T-helper 17 cell (primary cell): ENCODE measurements around the gene ICOS. TPM values are rescaled to one million over a fixed set of nuclear protein-coding genes. Genes with fewer than 3 reads are reported as not detected.
A peak's percentile ranks its signal among the peaks of the same experiment; 100 is the strongest.

Experiments used
- ATAC-seq: fragments of 150-1000 bp; cut with Tn5 transposase; 2 replicates; pipeline ENCODE4 v1.10.0; 2021; ENCODE audit warnings: mild to moderate bottlenecking, moderate library complexity
- DNase-seq, 3 donors: peaks; one replicate each; pipeline versions ENCODE4 v3.0.0 to v3.0.0-alpha.2; 2020 to 2021
- H3K9me3 ChIP-seq: one replicate; pipeline ENCODE4 v1.7.0; 2013; ENCODE audit warnings: low read length, mild to moderate bottlenecking; ENCODE audit not compliant: control insufficient read depth, poor library complexity, severe bottlenecking
- H3K27ac Mint-ChIP-seq: one replicate; pipeline ENCODE4 v1.8.0; 2022; ENCODE audit warnings: mild to moderate bottlenecking, moderate library complexity, mixed read lengths
- H3K27me3 Mint-ChIP-seq: one replicate; pipeline ENCODE4 v1.8.0; 2022; ENCODE audit warnings: mixed read lengths
- H3K36me3 Mint-ChIP-seq: one replicate; pipeline ENCODE4 v1.8.0; 2022; ENCODE audit warnings: low read depth, mixed read lengths
- H3K4me1 Mint-ChIP-seq: one replicate; pipeline ENCODE4 v1.8.0; 2022; ENCODE audit warnings: mild to moderate bottlenecking, mixed read lengths
- H3K4me3 Mint-ChIP-seq: one replicate; pipeline ENCODE4 v1.8.0; 2022; ENCODE audit warnings: mild to moderate bottlenecking, moderate library complexity, mixed read lengths
- total RNA-seq, 4 donors: library from RNA in 2 of 4; stranded (reverse) in 2 of 4; gene quantifications; one replicate each; pipeline ENCODE4 v1.2.3 and lab custom pipeline; 2022 to 2026

ICOS gene
- total RNA-seq, 2 donors from 2014 or later = 71.5 to 122 TPM

GRCh38 chr2:203905656-203906055 lies 30.9 kb upstream of the ICOS start:
- no peaks in the 10 kb centered on the region for H3K9me3 ChIP-seq
- DNase-seq = no peak
- H3K36me3 Mint-ChIP-seq = no peaks in the 10 kb centered on the region
- H3K27ac Mint-ChIP-seq = no peak overlapping the region
- no peak for ATAC-seq
- H3K4me3 Mint-ChIP-seq = no peak overlapping the region
- H3K27me3 Mint-ChIP-seq = no peaks in the 10 kb centered on the region
- H3K4me1 Mint-ChIP-seq = peaks cover 11% of the 10 kb centered on the region

GRCh38 chr2:203908066-203908796 lies 28.3 kb upstream of the ICOS start:
- no peak for DNase-seq
- H3K4me1 Mint-ChIP-seq = peaks cover 11% of the 10 kb centered on the region
- peak; percentile 64 for ATAC-seq
- no peak overlapping the region for H3K4me3 Mint-ChIP-seq
- H3K9me3 ChIP-seq = no peaks in the 10 kb centered on the region
- H3K27me3 Mint-ChIP-seq = no peaks in the 10 kb centered on the region
- H3K36me3 Mint-ChIP-seq = no peaks in the 10 kb centered on the region
- peak overlapping the region; percentile 51 for H3K27ac Mint-ChIP-seq

- no peaks in the 10 kb centered on the region for H3K27me3 Mint-ChIP-seq
- H3K27ac Mint-ChIP-seq = peak overlapping the region; percentile 51
- DNase-seq = no peak
- peak; percentile 5 for ATAC-seq
- H3K36me3 Mint-ChIP-seq = no peaks in the 10 kb centered on the region
- H3K4me1 Mint-ChIP-seq = peaks cover 12% of the 10 kb centered on the region
- H3K9me3 ChIP-seq = no peaks in the 10 kb centered on the region
- peak overlapping the region; percentile 80 for H3K4me3 Mint-ChIP-seq
Measured at GRCh38 chr2:203908797-203909185, 27.8 kb upstream of the ICOS start.

GRCh38 chr2:203909261-203909967 lies 27.1 kb upstream of the ICOS start:
- no peak for DNase-seq
- H3K27ac Mint-ChIP-seq = peak overlapping the region; percentile 51
- peak; percentile 80 for ATAC-seq
- no peaks in the 10 kb centered on the region for H3K36me3 Mint-ChIP-seq
- H3K27me3 Mint-ChIP-seq = peaks cover 6% of the 10 kb centered on the region
- H3K4me3 Mint-ChIP-seq = peak overlapping the region; percentile 80
- H3K4me1 Mint-ChIP-seq = peaks cover 18% of the 10 kb centered on the region
- no peaks in the 10 kb centered on the region for H3K9me3 ChIP-seq

GRCh38 chr2:203909974-203910373 lies 26.6 kb upstream of the ICOS start:
- H3K4me1 Mint-ChIP-seq = peaks cover 23% of the 10 kb centered on the region
- peak overlapping the region; percentile 51 for H3K27ac Mint-ChIP-seq
- no peaks in the 10 kb centered on the region for H3K9me3 ChIP-seq
- no peaks in the 10 kb centered on the region for H3K36me3 Mint-ChIP-seq
- H3K4me3 Mint-ChIP-seq = no peak overlapping the region
- H3K27me3 Mint-ChIP-seq = peaks cover 8% of the 10 kb centered on the region
- no peak for ATAC-seq
- no peak for DNase-seq

GRCh38 chr2:203913947-203914346 lies 22.6 kb upstream of the ICOS start:
- Mint-ChIP-seq H3K27me3 (peaks cover 8% of the 10 kb centered on the region), H3K27ac (peak overlapping the region; percentile 90), H3K4me1 (peaks cover 39% of the 10 kb centered on the region), H3K36me3 (no peaks in the 10 kb centered on the region), H3K4me3 (peak overlapping the region; percentile 77)
- ATAC-seq = peak; percentile 28
- no peaks in the 10 kb centered on the region for H3K9me3 ChIP-seq
- DNase-seq = no peak

GRCh38 chr2:203914546-203915182 lies 21.9 kb upstream of the ICOS start:
- H3K36me3 Mint-ChIP-seq = no peaks in the 10 kb centered on the region

GRCh38 chr2:203915256-203915655 lies 21.3 kb upstream of the ICOS start:
- peak overlapping the region; percentile 90 for H3K27ac Mint-ChIP-seq

More at GRCh38 chr2:203914546-203915182, 21.9 kb upstream of the ICOS start:
- H3K9me3 ChIP-seq = no peaks in the 10 kb centered on the region
- Mint-ChIP-seq H3K27ac (peak overlapping the region; percentile 90), H3K4me3 (peak overlapping the region; percentile 77), H3K4me1 (peaks cover 33% of the 10 kb centered on the region), H3K27me3 (peaks cover 8% of the 10 kb centered on the region)
- ATAC-seq (peak; percentile 81), DNase-seq (no peak)

GRCh38 chr2:203916756-203917155 lies 19.8 kb upstream of the ICOS start:
- ATAC-seq (no peak), DNase-seq (no peak)
- Mint-ChIP-seq H3K27me3 (peaks cover 8% of the 10 kb centered on the region), H3K4me3 (peak overlapping the region; percentile 9), H3K27ac (no peak overlapping the region), H3K4me1 (peaks cover 33% of the 10 kb centered on the region), H3K36me3 (no peaks in the 10 kb centered on the region)
- H3K9me3 ChIP-seq = no peaks in the 10 kb centered on the region

More at GRCh38 chr2:203915256-203915655, 21.3 kb upstream of the ICOS start:
- DNase-seq = no peak
- Mint-ChIP-seq H3K27me3 (peaks cover 8% of the 10 kb centered on the region), H3K4me1 (peaks cover 33% of the 10 kb centered on the region), H3K36me3 (no peaks in the 10 kb centered on the region), H3K4me3 (peak overlapping the region; percentile 77)
- no peak for ATAC-seq
- H3K9me3 ChIP-seq = no peaks in the 10 kb centered on the region

GRCh38 chr2:203918264-203918663 lies 18.3 kb upstream of the ICOS start:
- Mint-ChIP-seq H3K4me3 (no peak overlapping the region), H3K4me1 (peaks cover 33% of the 10 kb centered on the region), H3K36me3 (peaks cover 2% of the 10 kb centered on the region), H3K27me3 (peaks cover 8% of the 10 kb centered on the region), H3K27ac (peak overlapping the region; percentile 63)
- DNase-seq = no peak
- ATAC-seq = no peak
- no peaks in the 10 kb centered on the region for H3K9me3 ChIP-seq

GRCh38 chr2:203918839-203919238 lies 17.7 kb upstream of the ICOS start:
- Mint-ChIP-seq H3K27ac (peak overlapping the region; percentile 63), H3K36me3 (peaks cover 2% of the 10 kb centered on the region), H3K4me1 (peaks cover 32% of the 10 kb centered on the region), H3K27me3 (peaks cover 8% of the 10 kb centered on the region), H3K4me3 (no peak overlapping the region)
- no peak for ATAC-seq
- H3K9me3 ChIP-seq = no peaks in the 10 kb centered on the region
- no peak for DNase-seq

- Mint-ChIP-seq H3K4me1 (no peaks in the 10 kb centered on the region), H3K4me3 (no peak overlapping the region), H3K27me3 (no peaks in the 10 kb centered on the region), H3K27ac (no peak overlapping the region), H3K36me3 (peaks cover 2% of the 10 kb centered on the region)
- H3K9me3 ChIP-seq = no peaks in the 10 kb centered on the region
- DNase-seq = no peak
- no peak for ATAC-seq
Measured at GRCh38 chr2:203925512-203926158, 10.9 kb upstream of the ICOS start.

GRCh38 chr2:203928849-203929248 lies 7.7 kb upstream of the ICOS start:
- Mint-ChIP-seq H3K36me3 (no peaks in the 10 kb centered on the region), H3K27ac (no peak overlapping the region), H3K4me3 (no peak overlapping the region), H3K4me1 (peaks cover 11% of the 10 kb centered on the region), H3K27me3 (no peaks in the 10 kb centered on the region)
- ATAC-seq (peak; percentile 52), DNase-seq (no peak)
- H3K9me3 ChIP-seq = no peaks in the 10 kb centered on the region
